ENCODE data around the gene RAB22A. TPM values are rescaled to one million over a fixed set of nuclear protein-coding genes. Genes with fewer than 3 reads are reported as not detected.

RAB22A gene
- polyA plus RNA-seq, 1 donor (not counting 4 experiments of a cell fraction or from before 2014, with no cell fraction given): 22.9 TPM

DNA sequence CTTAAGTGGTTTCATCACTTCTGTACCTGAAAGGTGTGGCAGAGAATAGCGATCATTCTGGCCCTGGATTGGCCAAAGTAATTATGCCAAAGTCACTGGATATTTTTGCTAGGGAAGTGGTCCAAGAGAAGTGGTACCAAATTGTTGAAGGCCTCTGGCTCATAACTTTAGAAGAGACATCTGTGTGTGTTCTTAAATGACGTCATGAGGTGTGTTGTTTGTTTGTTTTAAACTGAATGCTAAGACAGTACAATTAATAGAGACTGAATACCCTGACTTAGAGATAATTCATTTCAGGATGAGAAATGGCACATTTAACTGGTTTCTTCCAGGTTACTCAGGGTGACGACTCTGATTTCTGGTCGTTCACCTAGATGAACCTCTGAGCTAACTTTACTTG, 82.8 kb downstream of the RAB22A start:
- H3K9ac ChIP-seq (ENCODE audit: control insufficient read depth, extremely low read depth, insufficient read depth, low read length): no peak overlapping the region
- H3K79me2 ChIP-seq (ENCODE audit: control insufficient read depth, insufficient read depth, low read length): peaks cover 79% of the 10 kb centered on the region
- peaks cover 2% of the 10 kb centered on the region for H4K20me1 ChIP-seq (ENCODE audit: control insufficient read depth, extremely low read depth, insufficient read depth, low read length)
- H3K9me1 ChIP-seq (ENCODE audit: control insufficient read depth, extremely low read depth, insufficient read depth, low read length): no peaks in the 10 kb centered on the region
- DNase-seq (ENCODE audit: low read depth, low spot score): no peak
- dilution Hi-C loops (cut with MboI; ENCODE audit: extremely low pct_ligation_motif_present, low sequenced_read_pairs): no loop called here
- H3K4me3 ChIP-seq (ENCODE audit: control insufficient read depth in 2 of 3, extremely low read depth in 1 of 3, insufficient read depth in 2 of 3, low read depth in 1 of 3, low read length in 3 of 3): no peak overlapping the region
- no peak overlapping the region for H3K4me2 ChIP-seq (ENCODE audit: control insufficient read depth, extremely low read depth, insufficient read depth, low read depth, low read length)
- H3K4me1 ChIP-seq (ENCODE audit: control insufficient read depth, extremely low read depth, insufficient read depth, low read length): peaks cover 18% of the 10 kb centered on the region
- no peak for FAIRE-seq
- no peaks in the 10 kb centered on the region for H3K9me3 ChIP-seq (ENCODE audit: control insufficient read depth, low read depth, low read length)
- H3K27ac ChIP-seq (ENCODE audit: control insufficient read depth, insufficient read depth, low read length): no peak overlapping the region
- H3K36me3 ChIP-seq (ENCODE audit: control insufficient read depth in 2 of 2, extremely low read depth in 1 of 2, insufficient read depth in 2 of 2, low read length in 2 of 2): peaks cover 6 to 25% of the 10 kb centered on the region in 2 experiments
- TF ChIP-seq EZH2 (IDR thresholded peaks at IDR 0.05; ENCODE audit: low read length): no peak
- TF ChIP-seq, protein P1, sequence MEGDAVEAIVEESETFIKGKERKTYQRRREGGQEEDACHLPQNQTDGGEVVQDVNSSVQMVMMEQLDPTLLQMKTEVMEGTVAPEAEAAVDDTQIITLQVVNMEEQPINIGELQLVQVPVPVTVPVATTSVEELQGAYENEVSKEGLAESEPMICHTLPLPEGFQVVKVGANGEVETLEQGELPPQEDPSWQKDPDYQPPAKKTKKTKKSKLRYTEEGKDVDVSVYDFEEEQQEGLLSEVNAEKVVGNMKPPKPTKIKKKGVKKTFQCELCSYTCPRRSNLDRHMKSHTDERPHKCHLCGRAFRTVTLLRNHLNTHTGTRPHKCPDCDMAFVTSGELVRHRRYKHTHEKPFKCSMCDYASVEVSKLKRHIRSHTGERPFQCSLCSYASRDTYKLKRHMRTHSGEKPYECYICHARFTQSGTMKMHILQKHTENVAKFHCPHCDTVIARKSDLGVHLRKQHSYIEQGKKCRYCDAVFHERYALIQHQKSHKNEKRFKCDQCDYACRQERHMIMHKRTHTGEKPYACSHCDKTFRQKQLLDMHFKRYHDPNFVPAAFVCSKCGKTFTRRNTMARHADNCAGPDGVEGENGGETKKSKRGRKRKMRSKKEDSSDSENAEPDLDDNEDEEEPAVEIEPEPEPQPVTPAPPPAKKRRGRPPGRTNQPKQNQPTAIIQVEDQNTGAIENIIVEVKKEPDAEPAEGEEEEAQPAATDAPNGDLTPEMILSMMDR (optimal IDR thresholded peaks at IDR 0.05 in 1 of 3, IDR thresholded peaks at IDR 0.05 in 1 of 3, conservative IDR thresholded peaks at IDR 0.05 in 1 of 3; ENCODE audit: extremely low read depth in 1 of 3, insufficient read depth in 2 of 3, low read length in 3 of 3): no peak
- H2AFZ ChIP-seq (ENCODE audit: control insufficient read depth, low read length): no peak overlapping the region
- no peaks in the 10 kb centered on the region for H3K27me3 ChIP-seq (ENCODE audit: control insufficient read depth, extremely low read depth, insufficient read depth, low read length)

DNA sequence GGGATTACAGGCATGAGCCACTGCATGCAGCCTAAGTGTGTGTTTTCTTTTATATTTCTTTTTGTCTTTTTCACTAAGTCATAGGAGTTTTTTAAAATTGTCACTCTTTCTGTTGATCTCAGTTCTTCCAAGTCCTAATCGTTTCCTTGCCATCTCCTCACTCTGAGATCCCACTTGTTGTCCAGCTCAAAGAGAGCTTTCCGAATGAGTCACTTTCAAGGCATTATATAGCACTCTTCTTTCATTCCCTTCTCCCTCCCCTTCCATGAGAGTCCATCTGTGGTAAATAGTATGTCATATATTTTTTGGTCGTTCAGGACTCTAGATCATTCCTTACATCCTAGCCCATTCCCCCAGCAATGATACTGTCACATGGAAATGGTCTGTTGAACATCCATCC, 83.8 kb downstream of the RAB22A start:
- Histone ChIP-seq H3K4me3 (ENCODE audit: control insufficient read depth in 2 of 3, extremely low read depth in 1 of 3, insufficient read depth in 2 of 3, low read depth in 1 of 3, low read length in 3 of 3) (no peak overlapping the region), H3K79me2 (ENCODE audit: control insufficient read depth, insufficient read depth, low read length) (peaks cover 89% of the 10 kb centered on the region), H3K4me2 (ENCODE audit: control insufficient read depth, extremely low read depth, insufficient read depth, low read depth, low read length) (no peak overlapping the region), H3K36me3 (ENCODE audit: control insufficient read depth in 2 of 2, extremely low read depth in 1 of 2, insufficient read depth in 2 of 2, low read length in 2 of 2) (peaks cover 6 to 25% of the 10 kb centered on the region in 2 experiments), H3K9me3 (ENCODE audit: control insufficient read depth, low read depth, low read length) (no peaks in the 10 kb centered on the region), H4K20me1 (ENCODE audit: control insufficient read depth, extremely low read depth, insufficient read depth, low read length) (peaks cover 5% of the 10 kb centered on the region), H3K9me1 (ENCODE audit: control insufficient read depth, extremely low read depth, insufficient read depth, low read length) (no peaks in the 10 kb centered on the region), H3K4me1 (ENCODE audit: control insufficient read depth, extremely low read depth, insufficient read depth, low read length) (peaks cover 18% of the 10 kb centered on the region), H2AFZ (ENCODE audit: control insufficient read depth, low read length) (no peak overlapping the region), H3K27ac (ENCODE audit: control insufficient read depth, insufficient read depth, low read length) (no peak overlapping the region), H3K9ac (ENCODE audit: control insufficient read depth, extremely low read depth, insufficient read depth, low read length) (no peak overlapping the region), H3K27me3 (ENCODE audit: control insufficient read depth, extremely low read depth, insufficient read depth, low read length) (no peaks in the 10 kb centered on the region)
- no peak for TF ChIP-seq EZH2 (IDR thresholded peaks at IDR 0.05; ENCODE audit: low read length)
- TF ChIP-seq, protein P1 (optimal IDR thresholded peaks at IDR 0.05 in 1 of 3, IDR thresholded peaks at IDR 0.05 in 1 of 3, conservative IDR thresholded peaks at IDR 0.05 in 1 of 3; ENCODE audit: extremely low read depth in 1 of 3, insufficient read depth in 2 of 3, low read length in 3 of 3): no peak
- dilution Hi-C loops (cut with MboI; ENCODE audit: extremely low pct_ligation_motif_present, low sequenced_read_pairs): no loop called here
- DNase-seq (ENCODE audit: low read depth, low spot score) (no peak), FAIRE-seq (no peak)

Data from keratinocyte (primary cell).